ENCODE results near the gene RBMS3.

- TF ChIP-seq CTCF (IDR thresholded peaks at IDR 0.05; ENCODE audit: control extremely low read depth in 1 of 3, insufficient read depth in 1 of 3, low read depth in 1 of 3, low read length in 3 of 3) = no peak
- TF ChIP-seq RFX5 (IDR thresholded peaks at IDR 0.05; ENCODE audit: borderline replicate concordance, low read depth, low read length) = no peak
- TF ChIP-seq CHD7 (IDR thresholded peaks at IDR 0.05; ENCODE audit: insufficient replicate concordance, low read length) = no peak
- no peak for TF ChIP-seq SUZ12 (IDR thresholded peaks at IDR 0.05; ENCODE audit: low read length)
- TF ChIP-seq YY1 (IDR thresholded peaks at IDR 0.05; ENCODE audit: low read depth, low read length) = no peak
- TF ChIP-seq POLR2A (IDR thresholded peaks at IDR 0.05; ENCODE audit: control extremely low read depth in 1 of 2, low read depth in 2 of 2, low read length in 2 of 2) = no peak
- no peak for TF ChIP-seq POLR2AphosphoS5 (IDR thresholded peaks at IDR 0.05; ENCODE audit: low read depth, low read length)
- no peak for TF ChIP-seq KDM4A (IDR thresholded peaks at IDR 0.05; ENCODE audit: low read depth, low read length, severe bottlenecking)
- TF ChIP-seq RAD21 (IDR thresholded peaks at IDR 0.05 in 1 of 2, conservative IDR thresholded peaks at IDR 0.05 in 1 of 2; ENCODE audit: low read depth in 2 of 2, low read length in 2 of 2) = no peak
- TF ChIP-seq CEBPB (IDR thresholded peaks at IDR 0.05; ENCODE audit: low read depth, low read length) = no peak
- no peak for TF ChIP-seq GABPA (IDR thresholded peaks at IDR 0.05; ENCODE audit: borderline replicate concordance, insufficient read depth, low read length)
- no peak for TF ChIP-seq BCL11A (IDR thresholded peaks at IDR 0.05; ENCODE audit: low read depth in 2 of 2, low read length in 2 of 2)
Measured at GRCh38 chr3:29942297-29942696, 661.4 kb downstream of the RBMS3 start.
